ENCODE results near the gene TSTD2. TPM values are rescaled to one million over a fixed set of nuclear protein-coding genes. Genes with fewer than 3 reads are reported as not detected.

The TSTD2 gene
- total and polyA plus RNA-seq, 4 experiments from 2014 or later = 7.2 to 18.4 (median 12.8) TPM

DNA sequence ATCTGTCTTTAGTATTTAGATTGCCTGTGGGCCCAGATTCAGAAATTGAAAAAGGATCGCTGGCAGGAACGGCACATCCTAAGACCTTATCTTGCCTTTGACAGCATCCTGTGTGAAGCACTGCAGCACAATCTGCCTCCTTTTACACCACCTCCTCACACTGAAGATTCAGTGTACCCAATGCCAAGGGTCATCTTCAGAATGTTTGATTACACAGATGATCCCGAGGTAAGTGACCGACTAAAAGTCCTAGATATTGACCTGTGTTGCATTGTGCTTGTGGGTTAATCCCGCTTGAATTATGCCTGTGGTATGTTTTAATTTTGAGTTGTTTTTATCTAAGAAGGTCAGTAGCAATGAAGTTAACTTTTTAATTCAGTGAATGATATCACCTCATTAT lies 14.8 kb upstream of the TSTD2 start:
- H3K27me3 ChIP-seq (ENCODE audit: insufficient read depth, low read length) = no peaks in the 10 kb centered on the region
- Mint-ChIP-seq H3K27me3 (no peaks in the 10 kb centered on the region), H3K4me1 (peaks cover 3 to 12% (median 8%) of the 10 kb centered on the region in 4 donors), H3K9me3 (no peaks in the 10 kb centered on the region), H3K27ac (peak overlapping the region in 1 of 7 donors; percentile 52), H3K4me3 (no peak overlapping the region), H3K36me3 (peaks cover 33 to 78% of the 10 kb centered on the region in 2 donors)
- intact Hi-C loops (cut with micrococcal nuclease) = no loop called here
- DNase-seq = no peak
- CTCF ChIA-PET (ENCODE audit: partially characterized antibody) = no interaction called here
- H3K36me3 ChIP-seq (ENCODE audit: insufficient read depth, low read length) = peaks cover 52% of the 10 kb centered on the region
- POLR2A ChIA-PET (ENCODE audit: partially characterized antibody) = no interaction called here
- no peak overlapping the region for H3K27ac ChIP-seq (ENCODE audit: low read depth, low read length)
- no peak overlapping the region for H3K4me3 ChIP-seq (ENCODE audit: low read length in 2 of 2)
- H3K4me1 ChIP-seq (ENCODE audit: insufficient read depth, low read length) = no peaks in the 10 kb centered on the region
- no peaks in the 10 kb centered on the region for H3K9me3 ChIP-seq (ENCODE audit: control insufficient read depth in 1 of 2, low read length in 2 of 2)

DNA sequence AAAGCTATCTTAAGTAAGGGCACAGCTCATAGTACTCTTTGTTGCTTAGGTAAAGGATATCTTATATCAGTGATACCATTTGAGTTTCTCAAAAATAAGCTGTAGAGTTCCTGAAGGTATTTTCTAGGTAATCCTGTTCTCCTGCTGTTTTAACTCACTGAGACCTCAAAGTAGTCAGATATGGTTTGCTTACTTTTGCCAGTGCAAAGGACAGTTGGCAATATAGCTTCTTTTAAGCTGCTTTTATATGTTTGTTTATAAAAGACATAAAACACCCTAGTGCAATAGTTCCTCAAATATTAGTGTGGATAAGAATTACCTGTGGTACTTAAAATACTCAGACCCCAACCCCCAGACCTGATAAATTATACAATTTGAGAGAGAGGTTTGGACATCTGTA lies 12.6 kb upstream of the TSTD2 start:
- no peak for DNase-seq
- H3K9me3 Mint-ChIP-seq = no peaks in the 10 kb centered on the region
- no peak overlapping the region for H3K27ac Mint-ChIP-seq
- intact Hi-C loops (cut with micrococcal nuclease) = no loop called here
- CTCF ChIA-PET (ENCODE audit: partially characterized antibody) = interaction anchor here (2.1 kb wide), 1 partner anchor 30 kb away, joined by 8 read pairs; no protein-coding TSS in a partner anchor
- Histone ChIP-seq H3K27me3 (ENCODE audit: insufficient read depth, low read length) (no peaks in the 10 kb centered on the region), H3K36me3 (ENCODE audit: insufficient read depth, low read length) (peaks cover 59% of the 10 kb centered on the region), H3K4me3 (ENCODE audit: low read length in 2 of 2) (no peak overlapping the region), H3K9me3 (ENCODE audit: control insufficient read depth in 1 of 2, low read length in 2 of 2) (no peaks in the 10 kb centered on the region), H3K27ac (ENCODE audit: low read depth, low read length) (no peak overlapping the region), H3K4me1 (ENCODE audit: insufficient read depth, low read length) (no peaks in the 10 kb centered on the region)
- no peak overlapping the region for H3K4me3 Mint-ChIP-seq
- POLR2A ChIA-PET (ENCODE audit: partially characterized antibody) = interaction anchor here (0.7 to 1.5 kb wide), 3 partner anchors 9 to 51 kb away, joined by 3 to 7 read pairs (median 4); partner anchors contain the start of genes NCBP1, TSTD2 and XPA
- H3K36me3 Mint-ChIP-seq = peaks cover 35 to 78% of the 10 kb centered on the region in 2 donors
- H3K4me1 Mint-ChIP-seq = peaks cover 3 to 12% (median 9%) of the 10 kb centered on the region in 4 donors
- H3K27me3 Mint-ChIP-seq = no peaks in the 10 kb centered on the region

DNA sequence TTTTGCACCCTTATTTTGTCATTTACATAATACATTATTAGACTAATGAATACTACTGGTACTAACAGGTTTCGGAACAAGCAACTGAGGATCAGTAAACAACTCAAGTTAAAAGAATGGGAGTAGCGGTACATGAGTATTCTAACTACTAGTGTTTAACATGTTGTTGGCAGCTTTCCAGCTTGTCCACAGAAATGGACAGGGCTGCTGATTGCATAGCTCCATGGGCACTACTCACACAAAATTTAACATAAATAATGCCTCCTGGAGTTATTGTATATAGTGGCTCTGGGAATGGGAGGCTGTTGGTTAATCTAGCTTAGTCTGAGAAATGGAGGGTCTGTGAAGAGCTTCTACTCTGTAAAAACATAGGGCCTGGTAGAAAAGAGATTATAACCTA lies 7.2 kb upstream of the TSTD2 start:
- Histone ChIP-seq H3K4me1 (ENCODE audit: insufficient read depth, low read length) (peaks cover 38% of the 10 kb centered on the region), H3K27me3 (ENCODE audit: insufficient read depth, low read length) (no peaks in the 10 kb centered on the region), H3K9me3 (ENCODE audit: control insufficient read depth in 1 of 2, low read length in 2 of 2) (no peaks in the 10 kb centered on the region), H3K27ac (ENCODE audit: low read depth, low read length) (no peak overlapping the region), H3K4me3 (ENCODE audit: low read length in 2 of 2) (no peak overlapping the region), H3K36me3 (ENCODE audit: insufficient read depth, low read length) (peaks cover 24% of the 10 kb centered on the region)
- intact Hi-C loops (cut with micrococcal nuclease) = no loop called here
- peak overlapping the region in 3 of 7 donors; percentile 10 to 62 (median 51) for H3K27ac Mint-ChIP-seq
- DNase-seq = no peak
- H3K4me1 Mint-ChIP-seq = peaks cover 39 to 57% (median 49%) of the 10 kb centered on the region in 4 donors
- POLR2A ChIA-PET (ENCODE audit: partially characterized antibody) = no interaction called here
- CTCF ChIA-PET (ENCODE audit: partially characterized antibody) = interaction anchor here (0.6 to 1.7 kb wide), 4 partner anchors 24 to 569 kb away, joined by 4 to 6 read pairs (median 4); no protein-coding TSS in a partner anchor
- H3K9me3 Mint-ChIP-seq = no peaks in the 10 kb centered on the region
- no peaks in the 10 kb centered on the region for H3K27me3 Mint-ChIP-seq
- no peak overlapping the region for H3K4me3 Mint-ChIP-seq
- peaks cover 19 to 47% of the 10 kb centered on the region in 2 donors for H3K36me3 Mint-ChIP-seq

DNA sequence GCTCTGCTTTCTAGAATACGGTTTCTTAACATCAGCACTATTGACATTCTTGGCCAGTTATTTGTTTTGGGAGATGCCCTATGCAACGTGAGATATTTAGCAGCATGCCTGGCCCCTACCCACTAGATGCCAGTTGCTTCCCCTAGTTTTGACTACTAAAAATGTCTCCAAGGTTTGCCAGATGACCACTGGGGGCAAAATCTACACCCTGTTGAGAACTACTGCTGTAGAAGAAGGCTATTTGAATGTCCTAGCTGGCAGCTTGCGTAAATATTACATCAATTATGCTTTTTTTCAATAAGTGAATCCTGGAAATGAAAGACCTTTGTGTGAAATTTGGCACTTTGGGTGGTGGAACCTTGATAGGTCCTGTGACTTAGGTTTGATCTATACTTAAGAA lies 5.5 kb upstream of the TSTD2 start:
- intact Hi-C loops (cut with micrococcal nuclease) = no loop called here
- Histone ChIP-seq H3K36me3 (ENCODE audit: insufficient read depth, low read length) (peaks cover 19% of the 10 kb centered on the region), H3K27me3 (ENCODE audit: insufficient read depth, low read length) (no peaks in the 10 kb centered on the region), H3K27ac (ENCODE audit: low read depth, low read length) (no peak overlapping the region), H3K4me1 (ENCODE audit: insufficient read depth, low read length) (peaks cover 51% of the 10 kb centered on the region), H3K9me3 (ENCODE audit: control insufficient read depth in 1 of 2, low read length in 2 of 2) (no peaks in the 10 kb centered on the region), H3K4me3 (ENCODE audit: low read length in 2 of 2) (no peak overlapping the region)
- POLR2A ChIA-PET (ENCODE audit: partially characterized antibody) = no interaction called here
- no peak for DNase-seq
- Mint-ChIP-seq H3K4me1 (peaks cover 47 to 68% (median 57%) of the 10 kb centered on the region in 4 donors), H3K36me3 (peaks cover 13 to 37% of the 10 kb centered on the region in 2 donors), H3K27ac (peak overlapping the region in 2 of 7 donors; percentile 39 to 49), H3K9me3 (no peaks in the 10 kb centered on the region), H3K27me3 (no peaks in the 10 kb centered on the region), H3K4me3 (peak overlapping the region in 2 of 8 donors; percentile 29 to 39)
- CTCF ChIA-PET (ENCODE audit: partially characterized antibody) = no interaction called here

DNA sequence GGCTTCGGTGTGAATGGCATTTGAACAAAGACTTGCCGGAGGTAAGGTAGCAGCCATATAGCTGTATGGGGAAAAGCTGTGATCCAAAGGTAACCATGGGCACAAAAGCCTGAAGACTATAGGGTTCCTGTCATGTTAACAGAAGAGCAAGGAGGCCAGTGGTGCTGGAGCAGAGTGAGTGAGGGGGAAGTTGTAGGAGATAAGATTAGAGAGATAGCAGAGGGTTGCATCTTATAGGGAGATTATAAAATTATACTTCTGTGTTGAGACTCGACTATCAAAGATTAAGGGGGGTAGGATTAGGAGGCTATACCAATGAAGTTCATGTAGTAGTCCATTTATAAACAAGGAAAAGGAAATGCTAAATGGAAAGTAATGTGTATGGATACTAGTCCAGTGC lies 3.7 kb upstream of the TSTD2 start:
- Histone ChIP-seq H3K27me3 (ENCODE audit: insufficient read depth, low read length) (no peaks in the 10 kb centered on the region), H3K4me3 (ENCODE audit: low read length in 2 of 2) (no peak overlapping the region), H3K36me3 (ENCODE audit: insufficient read depth, low read length) (peaks cover 4% of the 10 kb centered on the region), H3K27ac (ENCODE audit: low read depth, low read length) (no peak overlapping the region), H3K4me1 (ENCODE audit: insufficient read depth, low read length) (peaks cover 61% of the 10 kb centered on the region), H3K9me3 (ENCODE audit: control insufficient read depth in 1 of 2, low read length in 2 of 2) (no peaks in the 10 kb centered on the region)
- Mint-ChIP-seq H3K27me3 (no peaks in the 10 kb centered on the region), H3K4me1 (peaks cover 43 to 82% (median 62%) of the 10 kb centered on the region in 4 donors), H3K27ac (peak overlapping the region in 5 of 7 donors; percentile 16 to 79 (median 48)), H3K36me3 (peaks cover 7 to 27% of the 10 kb centered on the region in 2 donors), H3K9me3 (no peaks in the 10 kb centered on the region), H3K4me3 (peak overlapping the region in 5 of 8 donors; percentile 47 to 79 (median 69))
- ChIA-PET CTCF (ENCODE audit: partially characterized antibody) (interaction anchor here (1.7 kb wide), 1 partner anchor 21 kb away, joined by 4 read pairs; no protein-coding TSS in a partner anchor), POLR2A (ENCODE audit: partially characterized antibody) (interaction anchor here (1.1 kb wide), 1 partner anchor 60 kb away, joined by 6 read pairs; the partner anchor contains the start of gene XPA)
- intact Hi-C loops (cut with micrococcal nuclease) = no loop called here
- DNase-seq = no peak

DNA sequence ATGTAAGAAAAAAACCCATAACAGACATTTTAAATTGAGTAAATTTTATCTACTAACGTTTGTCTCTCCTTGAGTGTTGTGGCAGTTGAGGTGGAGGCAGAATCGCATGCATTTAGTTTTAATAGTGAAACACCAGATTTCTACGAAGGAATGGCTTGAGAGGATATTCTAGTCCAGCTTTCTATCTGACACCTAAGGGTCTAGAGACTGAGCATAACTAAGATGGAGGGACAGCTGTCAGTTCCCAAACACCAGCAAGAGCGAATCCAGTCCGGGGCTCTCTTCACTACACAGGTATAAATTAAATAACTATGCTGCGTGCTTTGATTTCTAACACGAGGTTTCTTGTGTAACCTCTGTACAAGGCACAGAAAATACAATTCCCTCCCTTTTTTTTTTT lies 1.9 kb upstream of the TSTD2 start:
- intact Hi-C loops (cut with micrococcal nuclease) = no loop called here
- Mint-ChIP-seq H3K9me3 (no peaks in the 10 kb centered on the region), H3K4me1 (peaks cover 42 to 79% (median 60%) of the 10 kb centered on the region in 4 donors), H3K27me3 (no peaks in the 10 kb centered on the region), H3K27ac (peak overlapping the region; percentile 74 to 100 (median 99)), H3K4me3 (peak overlapping the region; percentile 96 to 100 (median 98)), H3K36me3 (peaks cover 0 to 18% of the 10 kb centered on the region in 2 donors)
- ChIA-PET POLR2A (ENCODE audit: partially characterized antibody) (interaction anchor here (1.1 kb wide), 1 partner anchor 62 kb away, joined by 7 read pairs; the partner anchor contains the start of gene XPA), CTCF (ENCODE audit: partially characterized antibody) (no interaction called here)
- no peak overlapping the region for H3K4me3 ChIP-seq (ENCODE audit: low read length in 2 of 2)
- no peaks in the 10 kb centered on the region for H3K27me3 ChIP-seq (ENCODE audit: insufficient read depth, low read length)
- H3K27ac ChIP-seq (ENCODE audit: low read depth, low read length) = peak overlapping the region; percentile 92
- no peak for DNase-seq
- no peaks in the 10 kb centered on the region for H3K9me3 ChIP-seq (ENCODE audit: control insufficient read depth in 1 of 2, low read length in 2 of 2)
- H3K4me1 ChIP-seq (ENCODE audit: insufficient read depth, low read length) = peaks cover 66% of the 10 kb centered on the region
- H3K36me3 ChIP-seq (ENCODE audit: insufficient read depth, low read length) = no peaks in the 10 kb centered on the region

DNA sequence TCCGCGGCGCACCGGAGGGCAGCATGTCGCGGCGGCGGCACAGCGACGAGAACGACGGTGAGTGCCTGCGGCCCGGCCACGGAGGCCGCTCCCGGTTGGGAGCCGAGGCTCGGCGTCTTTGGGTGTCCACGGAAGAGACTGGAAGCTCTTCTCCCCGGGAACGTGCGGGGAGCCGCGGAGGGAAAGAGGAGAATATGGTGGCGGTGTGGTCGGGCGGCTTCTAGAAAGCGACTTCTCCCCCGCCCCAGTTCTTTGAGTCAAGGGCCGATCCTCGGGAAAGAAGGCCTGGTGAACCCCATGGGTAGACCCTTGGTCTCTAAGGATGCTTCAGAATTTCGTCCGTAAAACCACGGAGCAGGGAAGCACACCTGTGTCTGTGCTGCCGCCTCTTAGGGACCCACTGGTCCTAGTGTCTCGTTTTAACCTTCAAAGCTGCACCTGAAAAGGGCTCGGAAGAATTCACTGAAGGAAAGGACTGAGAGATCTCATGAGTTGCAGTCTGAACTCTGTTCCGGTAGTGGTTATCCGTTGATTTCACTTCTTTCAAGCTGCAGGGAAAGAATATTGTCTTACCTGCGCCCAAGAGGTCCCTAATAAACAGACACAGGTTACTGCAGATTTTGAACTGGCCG lies 807 bp upstream of the TSTD2 start:
- peaks cover 0 to 17% of the 10 kb centered on the region in 2 donors for H3K36me3 Mint-ChIP-seq
- Histone ChIP-seq H3K36me3 (ENCODE audit: insufficient read depth, low read length) (no peaks in the 10 kb centered on the region), H3K27ac (ENCODE audit: low read depth, low read length) (peak overlapping the region; percentile 92), H3K4me3 (ENCODE audit: low read length in 2 of 2) (peak overlapping the region; percentile 73 to 87), H3K4me1 (ENCODE audit: insufficient read depth, low read length) (peaks cover 60% of the 10 kb centered on the region), H3K27me3 (ENCODE audit: insufficient read depth, low read length) (no peaks in the 10 kb centered on the region), H3K9me3 (ENCODE audit: control insufficient read depth in 1 of 2, low read length in 2 of 2) (no peaks in the 10 kb centered on the region)
- no peaks in the 10 kb centered on the region for H3K9me3 Mint-ChIP-seq
- H3K4me3 Mint-ChIP-seq = peak overlapping the region; percentile 96 to 100 (median 98)
- intact Hi-C loops (cut with micrococcal nuclease) = loop anchor here (1.0 to 5.0 kb wide), 8 partner anchors 63 to 1215 kb away; partner anchors contain the start of genes ANP32B, TRMO, XPA and ZNF367
- POLR2A ChIA-PET (ENCODE audit: partially characterized antibody) = interaction anchor here (0.6 to 2.8 kb wide), 19 partner anchors 9 to 1758 kb away, joined by 3 to 49 read pairs (median 6); partner anchors contain the start of genes ANP32B, HABP4, TBC1D2 and TDRD7
- H3K27me3 Mint-ChIP-seq = no peaks in the 10 kb centered on the region
- CTCF ChIA-PET (ENCODE audit: partially characterized antibody) = interaction anchor here (1.0 to 2.4 kb wide), 6 partner anchors 18 to 777 kb away, joined by 3 to 18 read pairs (median 6); no protein-coding TSS in a partner anchor
- peak in 4 of 5 donors; percentile 26 to 41 (median 34) for DNase-seq
- H3K27ac Mint-ChIP-seq = peak overlapping the region; percentile 96 to 100 (median 100)
- peaks cover 42 to 73% (median 55%) of the 10 kb centered on the region in 4 donors for H3K4me1 Mint-ChIP-seq

Measured in CD4-positive, alpha-beta memory T cell (primary cell).